Hepatocyte (in vitro differentiated cells): ENCODE results near the gene MPZL1. TPM values are rescaled to one million over a fixed set of nuclear protein-coding genes. Genes with fewer than 3 reads are reported as not detected.

Experiments used
- DNase-seq: peaks from one replicate; pipeline ENCODE4 v3.0.0-alpha.2; 2016; ENCODE audit warnings: low spot score
- H2AFZ ChIP-seq: fragments of 200-600 bp; sonication (generic); 2 replicates; pipeline ENCODE4 v1.6.0; 2016; ENCODE audit warnings: antibody characterized with exemption, mild to moderate bottlenecking
- H3K27ac ChIP-seq: fragments of 200-600 bp; sonication (generic); 2 replicates; pipeline ENCODE4 v1.5.1; 2016; ENCODE audit warnings: mild to moderate bottlenecking
- H3K27me3 ChIP-seq: fragments of 200-600 bp; sonication (generic); 2 replicates; pipeline ENCODE4 v1.6.1; 2016
- H3K36me3 ChIP-seq: fragments of 200-600 bp; sonication (generic); replicated peaks from 2 replicates; pipeline ENCODE4 v1.5.1; 2016; ENCODE audit warnings: low read depth; ENCODE audit not compliant: insufficient read depth
- H3K4me1 ChIP-seq: fragments of 200-600 bp; sonication (generic); 2 replicates; pipeline ENCODE4 v1.5.1; 2016; ENCODE audit warnings: mild to moderate bottlenecking, moderate library complexity; ENCODE audit not compliant: insufficient read depth
- H3K4me2 ChIP-seq: fragments of 200-600 bp; sonication (generic); 2 replicates; pipeline ENCODE4 v1.6.0; 2016
- H3K4me3 ChIP-seq: fragments of 200-600 bp; sonication (generic); 2 replicates; pipeline ENCODE4 v1.5.1; 2016; ENCODE audit warnings: mild to moderate bottlenecking
- H3K79me2 ChIP-seq: fragments of 200-600 bp; sonication (generic); 2 replicates; pipeline ENCODE4 v1.6.0; 2017; ENCODE audit warnings: mild to moderate bottlenecking
- H3K9me2 ChIP-seq: fragments of 200-600 bp; sonication (generic); replicated peaks from 2 replicates; pipeline ENCODE4 v1.6.0; 2017; ENCODE audit warnings: mild to moderate bottlenecking; ENCODE audit not compliant: insufficient read depth
- H3K9me3 ChIP-seq: fragments of 200-600 bp; sonication (generic); 2 replicates; pipeline ENCODE4 v1.5.1; 2016; ENCODE audit warnings: low read depth, mild to moderate bottlenecking
- H4K20me1 ChIP-seq: fragments of 200-600 bp; sonication (generic); 2 replicates; pipeline ENCODE4 v1.6.0; 2016; ENCODE audit warnings: mild to moderate bottlenecking; ENCODE audit not compliant: insufficient read depth, poor library complexity, severe bottlenecking
- EZH2 ChIP-seq: fragments of 200-600 bp; sonication (generic); IDR thresholded peaks from 2 replicates; pipeline ENCODE4 v1.6.1; 2016; ENCODE audit warnings: antibody characterized with exemption, mild to moderate bottlenecking, borderline replicate concordance
- EZH2phosphoT487 ChIP-seq: fragments of 200-600 bp; sonication (generic); IDR thresholded peaks from one replicate; pipeline ENCODE4 v1.6.1; 2018; ENCODE audit warnings: antibody characterized with exemption, mild to moderate bottlenecking, low read depth, moderate library complexity; ENCODE audit not compliant: unreplicated experiment, severe bottlenecking
- WGBS: methylation state at CpG from one replicate; pipeline ENCODE4 v1.1.6; 2016; ENCODE audit warnings: low lambda C conversion rate; ENCODE audit errors: missing lambda C conversion rate; 5-methylcytosine and 5-hydroxymethylcytosine counted together
- polyA plus RNA-seq: library from polyadenylated mRNA; unstranded; fragments of >200 nt; fragmentation: Nextera tagmentation; extraction: Ambion mirVana; gene quantifications from 2 replicates; pipeline ENCODE4 v1.2.1, GENCODE V29; 2016
- total RNA-seq: library from RNA; depleted of rRNA; stranded (reverse); fragments of >200 nt; gene quantifications from 2 replicates; pipeline ENCODE4 v1.2.3, GENCODE V29; 2014
- TF ChIP-seq, protein P1 (sequence below): fragments of 200-600 bp; sonication (generic); IDR thresholded peaks from 2 replicates; pipeline ENCODE4 v1.5.1; 2016; ENCODE audit warnings: antibody characterized with exemption, mild to moderate bottlenecking; ENCODE audit not compliant: poor library complexity

Gene MPZL1
- total and polyA plus RNA-seq, 2 experiments from 2014 or later = 176 to 245 TPM

DNA sequence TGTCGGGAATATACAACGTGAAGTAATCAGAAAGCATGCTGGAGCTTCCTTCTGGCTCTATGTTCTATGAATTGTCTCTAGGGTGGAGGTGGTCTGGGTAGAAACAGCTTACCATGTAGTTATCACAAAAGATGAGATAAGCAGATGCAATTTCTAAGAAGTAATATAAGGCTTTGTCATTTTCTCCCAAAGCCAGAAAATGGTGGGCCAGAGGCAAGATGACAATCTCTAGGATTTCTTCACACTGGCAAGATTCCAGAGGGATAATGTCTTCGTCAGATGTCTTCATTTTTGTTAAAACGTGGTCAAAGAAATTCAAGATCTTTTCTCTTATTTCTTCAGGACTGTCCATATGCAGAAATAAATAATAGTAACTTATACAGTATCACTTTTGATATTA lies 114.4 kb downstream of the MPZL1 start:
- no peak for DNase-seq

DNA sequence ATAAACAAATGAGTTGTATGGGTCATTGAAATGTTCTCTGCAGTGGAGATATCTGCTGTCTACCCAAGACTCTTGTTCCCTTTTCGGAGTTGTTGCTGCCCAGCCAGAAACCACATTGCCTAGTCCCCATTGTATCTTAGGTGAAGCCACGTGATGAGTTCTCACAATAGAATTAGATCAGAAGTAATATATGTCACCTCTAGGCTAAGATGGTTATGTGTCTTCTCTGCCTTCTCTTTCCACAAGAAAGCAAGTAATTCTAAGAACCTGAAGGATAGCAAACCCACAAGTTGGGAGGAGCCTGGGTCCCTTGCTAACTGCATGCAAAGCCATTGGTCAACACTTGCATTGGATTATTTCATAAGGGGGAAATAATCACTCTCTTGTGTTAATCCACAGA lies 115.5 kb downstream of the MPZL1 start:
- Histone ChIP-seq H3K36me3 (no peaks in the 10 kb centered on the region), H4K20me1 (no peaks in the 10 kb centered on the region), H3K4me3 (no peak overlapping the region), H3K4me1 (no peaks in the 10 kb centered on the region), H3K27me3 (no peaks in the 10 kb centered on the region), H2AFZ (no peak overlapping the region), H3K9me3 (no peaks in the 10 kb centered on the region), H3K27ac (no peak overlapping the region), H3K79me2 (no peaks in the 10 kb centered on the region), H3K4me2 (no peak overlapping the region), H3K9me2 (no peaks in the 10 kb centered on the region)
- 47% methylated on average over 2 of the region's 2 CpGs for WGBS
- no peak for DNase-seq
- TF ChIP-seq EZH2phosphoT487 (no peak), EZH2 (no peak)
- TF ChIP-seq, protein P1, sequence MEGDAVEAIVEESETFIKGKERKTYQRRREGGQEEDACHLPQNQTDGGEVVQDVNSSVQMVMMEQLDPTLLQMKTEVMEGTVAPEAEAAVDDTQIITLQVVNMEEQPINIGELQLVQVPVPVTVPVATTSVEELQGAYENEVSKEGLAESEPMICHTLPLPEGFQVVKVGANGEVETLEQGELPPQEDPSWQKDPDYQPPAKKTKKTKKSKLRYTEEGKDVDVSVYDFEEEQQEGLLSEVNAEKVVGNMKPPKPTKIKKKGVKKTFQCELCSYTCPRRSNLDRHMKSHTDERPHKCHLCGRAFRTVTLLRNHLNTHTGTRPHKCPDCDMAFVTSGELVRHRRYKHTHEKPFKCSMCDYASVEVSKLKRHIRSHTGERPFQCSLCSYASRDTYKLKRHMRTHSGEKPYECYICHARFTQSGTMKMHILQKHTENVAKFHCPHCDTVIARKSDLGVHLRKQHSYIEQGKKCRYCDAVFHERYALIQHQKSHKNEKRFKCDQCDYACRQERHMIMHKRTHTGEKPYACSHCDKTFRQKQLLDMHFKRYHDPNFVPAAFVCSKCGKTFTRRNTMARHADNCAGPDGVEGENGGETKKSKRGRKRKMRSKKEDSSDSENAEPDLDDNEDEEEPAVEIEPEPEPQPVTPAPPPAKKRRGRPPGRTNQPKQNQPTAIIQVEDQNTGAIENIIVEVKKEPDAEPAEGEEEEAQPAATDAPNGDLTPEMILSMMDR = no peak

More for the DNA sequence above, 114.4 kb downstream of the MPZL1 start:
- no peak for TF ChIP-seq EZH2phosphoT487
- TF ChIP-seq, protein P1 = no peak
- no peak for TF ChIP-seq EZH2
- Histone ChIP-seq H3K9me2 (no peaks in the 10 kb centered on the region), H2AFZ (no peak overlapping the region), H3K4me1 (no peaks in the 10 kb centered on the region), H3K36me3 (no peaks in the 10 kb centered on the region), H3K9me3 (no peaks in the 10 kb centered on the region), H3K27ac (no peak overlapping the region), H3K4me3 (no peak overlapping the region), H3K4me2 (no peak overlapping the region), H3K79me2 (no peaks in the 10 kb centered on the region), H3K27me3 (no peaks in the 10 kb centered on the region), H4K20me1 (no peaks in the 10 kb centered on the region)
- whole genome bisulfite sequencing = 67% methylated on average over 4 of the region's 4 CpGs

DNA sequence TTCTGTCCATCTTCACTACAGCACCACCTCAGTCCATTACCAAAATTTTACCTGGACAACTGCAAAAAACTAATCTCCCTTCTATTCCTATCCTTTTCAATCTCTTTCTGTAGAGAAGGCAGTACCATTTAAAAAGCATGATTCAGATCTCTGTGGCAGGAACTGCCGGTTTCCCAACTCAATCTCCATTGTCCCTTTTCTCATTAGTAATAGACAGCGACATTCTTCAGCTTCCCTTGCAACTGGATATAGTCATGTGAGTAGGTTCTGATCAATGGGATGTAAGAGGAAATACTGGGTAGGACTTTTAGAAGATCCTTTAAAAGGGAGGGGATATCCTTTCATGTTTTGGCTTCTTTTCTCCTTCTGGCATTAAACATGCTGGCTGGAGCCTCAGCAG lies 117.2 kb downstream of the MPZL1 start:
- H4K20me1 ChIP-seq = no peaks in the 10 kb centered on the region
- H3K9me3 ChIP-seq = no peaks in the 10 kb centered on the region
- H3K9me2 ChIP-seq = no peaks in the 10 kb centered on the region
- H2AFZ ChIP-seq = no peak overlapping the region
- no peaks in the 10 kb centered on the region for H3K27me3 ChIP-seq
- 91% methylated on average over 2 of the region's 2 CpGs for WGBS
- no peak for DNase-seq
- no peaks in the 10 kb centered on the region for H3K79me2 ChIP-seq
- no peak overlapping the region for H3K27ac ChIP-seq
- H3K4me1 ChIP-seq = no peaks in the 10 kb centered on the region
- no peak overlapping the region for H3K4me2 ChIP-seq
- no peak overlapping the region for H3K4me3 ChIP-seq
- TF ChIP-seq, protein P1 = no peak
- TF ChIP-seq EZH2phosphoT487 = no peak
- TF ChIP-seq EZH2 = no peak
- H3K36me3 ChIP-seq = no peaks in the 10 kb centered on the region

Other genes with a start within 250 kb of the MPZL1 start
- not detected in 2 replicates for gene CD247, start 203.5 kb upstream of the MPZL1 start, total RNA-seq
- not detected in 2 replicates for gene CD247, start 203.5 kb upstream of the MPZL1 start, polyA plus RNA-seq
- gene CREG1, start 168.2 kb upstream of the MPZL1 start, total RNA-seq = 170 and 183 TPM in 2 replicates
- gene CREG1, start 168.2 kb upstream of the MPZL1 start, polyA plus RNA-seq = 126 and 135 TPM in 2 replicates
- 0.80 and 0.92 TPM in 2 replicates for gene RCSD1, start 91.8 kb upstream of the MPZL1 start, total RNA-seq
- gene RCSD1, start 91.8 kb upstream of the MPZL1 start, polyA plus RNA-seq = 0.77 TPM in 1 of 2 replicates, not detected in the other
- gene ADCY10, start 192.2 kb downstream of the MPZL1 start, total RNA-seq = 0.93 and 1.4 TPM in 2 replicates
- 1.0 and 1.5 TPM in 2 replicates for gene ADCY10, start 192.2 kb downstream of the MPZL1 start, polyA plus RNA-seq
- gene DCAF6, start 214.7 kb downstream of the MPZL1 start, total RNA-seq = 69.4 and 72.8 TPM in 2 replicates
- gene DCAF6, start 214.7 kb downstream of the MPZL1 start, polyA plus RNA-seq = 50.3 and 62.7 TPM in 2 replicates
- 137 and 170 TPM in 2 replicates for gene MPC2, start 215.1 kb downstream of the MPZL1 start, total RNA-seq
- gene MPC2, start 215.1 kb downstream of the MPZL1 start, polyA plus RNA-seq = 188 and 215 TPM in 2 replicates